Caco-2 (cell line): ENCODE data around the gene CXCL8. TPM values are rescaled to one million over a fixed set of nuclear protein-coding genes. Genes with fewer than 3 reads are reported as not detected.

Source experiments
- BruUV-seq: library from RNA; stranded (reverse); fragments of 400-500 nt; replicated peaks from 2 replicates; lab custom pipeline; 2021; lab: Mats Ljungman, UMichigan
- CTCF ChIA-PET: fragments of 300-600 bp; sonication (Branson Sonifier 250); formaldehyde crosslinking; loops from one replicate; lab custom pipeline; 2022; ENCODE audit warnings: antibody characterized with exemption; lab: Charles Lee
- POLR2A ChIA-PET: fragments of 300-600 bp; sonication (Branson Sonifier 250); formaldehyde crosslinking; loops from one replicate; lab custom pipeline; 2022; ENCODE audit warnings: antibody characterized with exemption; lab: Charles Lee
- DNase-seq, 2 experiments: peaks; one replicate each; pipeline versions ENCODE4 v3.0.0 to v3.0.0-alpha.2; 2020 to 2022
- H3K27me3 ChIP-seq: replicated peaks from 2 replicates; pipeline ENCODE4 v1.6.0; 2011; ENCODE audit warnings: low read length; ENCODE audit not compliant: control insufficient read depth, insufficient read depth
- H3K36me3 ChIP-seq: 2 replicates; pipeline ENCODE4 v1.5.1; 2011; ENCODE audit warnings: low read length; ENCODE audit not compliant: control insufficient read depth, insufficient read depth
- H3K4me1 ChIP-seq: fragments of 250-450 bp; sonication (Bioruptor Pico); 2 replicates; pipeline ENCODE4 v1.5.1; 2020; ENCODE audit warnings: mild to moderate bottlenecking
- H3K4me3 ChIP-seq: 2 replicates; pipeline ENCODE4 v1.5.1; 2011; ENCODE audit warnings: low read depth, mild to moderate bottlenecking, control low read depth, low read length
- H3K9me3 ChIP-seq: fragments of 250-450 bp; sonication (Bioruptor Pico); 2 replicates; pipeline ENCODE4 v1.5.1; 2020; ENCODE audit warnings: mild to moderate bottlenecking, moderate library complexity
- H3K27ac Mint-ChIP-seq: one replicate; pipeline ENCODE4 v1.8.0; 2022; ENCODE audit warnings: mixed read lengths; ENCODE audit not compliant: unreplicated experiment
- H3K27me3 Mint-ChIP-seq: one replicate; pipeline ENCODE4 v1.8.0; 2022; ENCODE audit warnings: mixed read lengths; ENCODE audit not compliant: insufficient read depth, unreplicated experiment
- H3K36me3 Mint-ChIP-seq: one replicate; pipeline ENCODE4 v1.8.0; 2022; ENCODE audit warnings: mild to moderate bottlenecking, mixed read lengths; ENCODE audit not compliant: insufficient read depth, unreplicated experiment
- H3K4me1 Mint-ChIP-seq: one replicate; pipeline ENCODE4 v1.8.0; 2022; ENCODE audit warnings: low read depth, mixed read lengths; ENCODE audit not compliant: unreplicated experiment
- H3K4me3 Mint-ChIP-seq: one replicate; pipeline ENCODE4 v1.8.0; 2022; ENCODE audit warnings: mild to moderate bottlenecking, moderate library complexity, mixed read lengths; ENCODE audit not compliant: unreplicated experiment
- H3K9me3 Mint-ChIP-seq: one replicate; pipeline ENCODE4 v1.8.0; 2022; ENCODE audit warnings: mixed read lengths; ENCODE audit not compliant: unreplicated experiment
- intact Hi-C: fragments of 100-400 bp; cut with micrococcal nuclease; formaldehyde crosslinking; loops from one replicate; pipeline ENCODE4 v1.10.0; 2022; ENCODE audit not compliant: unreplicated experiment
- total RNA-seq: library from RNA; stranded (reverse); gene quantifications from 2 replicates; pipeline ENCODE4 v1.2.3, GENCODE V29; 2022
- TF ChIP-seq, protein P1 (sequence below), 2 experiments: fragments of 200-600 bp in 1 of 2; IDR thresholded peaks; 1 replicate in 1 of 2; 2 replicates in 1 of 2; pipeline versions ENCODE4 v1.5.1 to v1.8.0; 2011 to 2022; ENCODE audit warnings: antibody characterized with exemption in 1 of 2, control low read depth in 1 of 2, inconsistent platforms in 1 of 2, low read depth in 1 of 2, low read length in 1 of 2, mild to moderate bottlenecking in 1 of 2, moderate library complexity in 1 of 2; ENCODE audit not compliant: insufficient read depth in 1 of 2, severe bottlenecking in 1 of 2, unreplicated experiment in 1 of 2

CXCL8 gene
- total RNA-seq, 1 experiment from 2014 or later: 0.18 TPM

GRCh38 chr4:73715659-73716058 lies 24.7 kb upstream of the CXCL8 start:
- CTCF ChIA-PET: no interaction called here
- peaks cover 10% of the 10 kb centered on the region for H3K27me3 Mint-ChIP-seq
- intact Hi-C loops: no loop called here
- no peaks in the 10 kb centered on the region for H3K9me3 Mint-ChIP-seq
- DNase-seq: no peak
- BruUV-seq: no TSS peak
- H3K27ac Mint-ChIP-seq: no peak overlapping the region
- no peak overlapping the region for H3K4me3 ChIP-seq
- H3K9me3 ChIP-seq: no peaks in the 10 kb centered on the region
- H3K27me3 ChIP-seq: no peaks in the 10 kb centered on the region
- POLR2A ChIA-PET: no interaction called here
- H3K36me3 Mint-ChIP-seq: no peaks in the 10 kb centered on the region
- TF ChIP-seq, protein P1, sequence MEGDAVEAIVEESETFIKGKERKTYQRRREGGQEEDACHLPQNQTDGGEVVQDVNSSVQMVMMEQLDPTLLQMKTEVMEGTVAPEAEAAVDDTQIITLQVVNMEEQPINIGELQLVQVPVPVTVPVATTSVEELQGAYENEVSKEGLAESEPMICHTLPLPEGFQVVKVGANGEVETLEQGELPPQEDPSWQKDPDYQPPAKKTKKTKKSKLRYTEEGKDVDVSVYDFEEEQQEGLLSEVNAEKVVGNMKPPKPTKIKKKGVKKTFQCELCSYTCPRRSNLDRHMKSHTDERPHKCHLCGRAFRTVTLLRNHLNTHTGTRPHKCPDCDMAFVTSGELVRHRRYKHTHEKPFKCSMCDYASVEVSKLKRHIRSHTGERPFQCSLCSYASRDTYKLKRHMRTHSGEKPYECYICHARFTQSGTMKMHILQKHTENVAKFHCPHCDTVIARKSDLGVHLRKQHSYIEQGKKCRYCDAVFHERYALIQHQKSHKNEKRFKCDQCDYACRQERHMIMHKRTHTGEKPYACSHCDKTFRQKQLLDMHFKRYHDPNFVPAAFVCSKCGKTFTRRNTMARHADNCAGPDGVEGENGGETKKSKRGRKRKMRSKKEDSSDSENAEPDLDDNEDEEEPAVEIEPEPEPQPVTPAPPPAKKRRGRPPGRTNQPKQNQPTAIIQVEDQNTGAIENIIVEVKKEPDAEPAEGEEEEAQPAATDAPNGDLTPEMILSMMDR (IDR thresholded peaks at IDR 0.05; ENCODE audit: insufficient read depth in 1 of 2, low read depth in 1 of 2, low read length in 1 of 2, severe bottlenecking in 1 of 2, unreplicated experiment in 1 of 2): no peak
- H3K36me3 ChIP-seq: no peaks in the 10 kb centered on the region
- no peaks in the 10 kb centered on the region for H3K4me1 Mint-ChIP-seq
- H3K4me1 ChIP-seq: no peaks in the 10 kb centered on the region
- H3K4me3 Mint-ChIP-seq: no peak overlapping the region

DNA sequence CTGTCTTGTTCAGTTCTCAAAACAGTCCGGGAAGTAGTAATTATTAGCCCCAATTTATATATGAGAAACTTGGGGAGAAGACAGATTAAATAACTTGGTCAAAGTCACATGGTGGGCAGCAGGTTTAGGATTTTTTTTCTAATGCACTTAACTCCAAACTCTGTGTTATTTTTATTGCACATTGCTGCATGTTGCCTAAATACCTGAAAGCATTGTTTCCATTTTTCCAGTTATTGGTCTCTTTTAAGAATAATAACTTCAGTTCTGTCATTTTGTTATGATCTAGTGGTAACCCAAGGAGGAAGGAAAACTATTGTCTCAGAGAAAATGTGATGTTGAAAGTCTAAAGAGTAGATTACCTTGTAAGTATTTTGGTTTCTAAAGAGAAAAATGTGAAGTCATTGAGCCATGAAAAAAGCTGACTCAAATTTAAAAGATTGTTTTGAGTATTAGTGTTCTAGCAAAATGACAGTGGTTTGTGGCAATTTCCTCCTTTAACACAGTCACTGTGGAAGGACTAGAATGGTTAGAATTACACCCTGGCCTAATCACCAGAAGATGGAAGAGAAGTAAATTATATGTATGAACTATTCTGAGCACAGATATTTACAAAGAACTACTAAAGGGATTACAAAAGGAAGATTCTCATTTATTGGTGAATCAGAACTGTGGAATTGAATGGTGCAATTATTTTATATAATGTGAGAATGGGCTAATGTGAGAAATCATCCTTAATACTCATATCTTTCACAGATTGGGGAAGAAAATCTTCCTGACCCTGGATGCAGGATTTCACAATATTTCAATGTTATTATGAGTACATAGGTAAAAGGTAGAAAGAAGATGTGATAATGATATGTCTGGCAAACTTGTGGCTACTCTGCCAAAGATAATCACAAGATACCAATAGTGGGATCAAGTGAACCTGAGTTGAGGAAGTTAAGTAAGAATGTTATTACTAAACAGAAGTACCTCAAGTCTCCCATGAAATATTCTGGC lies 21.7 kb upstream of the CXCL8 start:
- no TSS peak for BruUV-seq

GRCh38 chr4:73721435-73721834 lies 18.9 kb upstream of the CXCL8 start:
- ChIA-PET POLR2A (no interaction called here), CTCF (no interaction called here)
- H3K4me3 ChIP-seq: no peak overlapping the region
- DNase-seq: no peak
- Mint-ChIP-seq H3K36me3 (no peaks in the 10 kb centered on the region), H3K4me3 (no peak overlapping the region), H3K27ac (no peak overlapping the region), H3K9me3 (no peaks in the 10 kb centered on the region), H3K4me1 (no peaks in the 10 kb centered on the region), H3K27me3 (peaks cover 5% of the 10 kb centered on the region)
- TF ChIP-seq, protein P1 (IDR thresholded peaks at IDR 0.05; ENCODE audit: insufficient read depth in 1 of 2, low read depth in 1 of 2, low read length in 1 of 2, severe bottlenecking in 1 of 2, unreplicated experiment in 1 of 2): no peak
- no peaks in the 10 kb centered on the region for H3K27me3 ChIP-seq
- H3K4me1 ChIP-seq: no peaks in the 10 kb centered on the region; the same call in 1 of the 2 replicates
- BruUV-seq: no TSS peak
- intact Hi-C loops: no loop called here
- H3K9me3 ChIP-seq: no peaks in the 10 kb centered on the region
- no peaks in the 10 kb centered on the region for H3K36me3 ChIP-seq

More for the DNA sequence above, 21.7 kb upstream of the CXCL8 start:
- CTCF ChIA-PET: no interaction called here
- DNase-seq: no peak
- no peaks in the 10 kb centered on the region for H3K4me1 ChIP-seq
- H3K27me3 ChIP-seq: no peaks in the 10 kb centered on the region
- TF ChIP-seq, protein P1 (IDR thresholded peaks at IDR 0.05; ENCODE audit: insufficient read depth in 1 of 2, low read depth in 1 of 2, low read length in 1 of 2, severe bottlenecking in 1 of 2, unreplicated experiment in 1 of 2): no peak
- no peaks in the 10 kb centered on the region for H3K9me3 ChIP-seq
- Mint-ChIP-seq H3K36me3 (no peaks in the 10 kb centered on the region), H3K27me3 (peaks cover 9% of the 10 kb centered on the region), H3K4me1 (no peaks in the 10 kb centered on the region), H3K4me3 (no peak overlapping the region), H3K27ac (no peak overlapping the region), H3K9me3 (no peaks in the 10 kb centered on the region)
- POLR2A ChIA-PET: no interaction called here
- no peak overlapping the region for H3K4me3 ChIP-seq
- H3K36me3 ChIP-seq: no peaks in the 10 kb centered on the region
- intact Hi-C loops: no loop called here
